ENCODE results near the gene IDI1.
"Not testable (repeated sequence)": the region's sequence is repeated elsewhere in the genome, so short reads cannot be mapped to it uniquely, and the experiment has no call there.

The IDI1 gene

DNA sequence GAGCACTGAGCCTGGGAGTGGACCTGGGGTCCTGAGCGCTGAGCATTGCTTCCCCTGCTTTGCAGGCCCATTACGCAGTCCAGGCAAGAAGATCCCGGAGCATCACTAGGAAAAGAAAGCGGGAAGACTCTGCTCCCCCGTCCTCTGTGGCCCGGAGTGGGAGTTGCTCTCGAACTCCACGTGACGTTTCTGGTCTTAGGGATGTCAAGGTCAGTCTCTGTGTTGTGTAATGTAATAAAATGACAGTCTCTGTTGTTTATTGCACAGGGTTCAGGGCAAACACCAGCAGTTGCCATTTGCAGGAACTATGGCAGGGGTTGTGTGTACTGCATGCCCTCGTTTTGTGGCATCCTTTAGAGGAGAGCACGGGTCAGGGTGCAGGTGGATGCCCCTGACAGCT is 33.2 kb downstream of the IDI1 start:
- Histone ChIP-seq H3K36me3 (ENCODE audit: low read depth) (peaks cover 64% of the 10 kb centered on the region), H3K27ac (ENCODE audit: poor library complexity, severe bottlenecking) (no peak overlapping the region), H3K9me3 (ENCODE audit: severe bottlenecking) (no peaks in the 10 kb centered on the region), H3K4me1 (ENCODE audit: insufficient read depth, poor library complexity, severe bottlenecking) (no peaks in the 10 kb centered on the region), H3K4me3 (ENCODE audit: severe bottlenecking) (no peak overlapping the region), H3K27me3 (ENCODE audit: insufficient read depth, poor library complexity, severe bottlenecking) (no peaks in the 10 kb centered on the region)
- no peak for TF ChIP-seq CTCF (IDR thresholded peaks at IDR 0.05; ENCODE audit: poor library complexity, severe bottlenecking)
- no peak for ATAC-seq (ENCODE audit: low read depth)
- DNase-seq (ENCODE audit: low spot score), result no peak

DNA sequence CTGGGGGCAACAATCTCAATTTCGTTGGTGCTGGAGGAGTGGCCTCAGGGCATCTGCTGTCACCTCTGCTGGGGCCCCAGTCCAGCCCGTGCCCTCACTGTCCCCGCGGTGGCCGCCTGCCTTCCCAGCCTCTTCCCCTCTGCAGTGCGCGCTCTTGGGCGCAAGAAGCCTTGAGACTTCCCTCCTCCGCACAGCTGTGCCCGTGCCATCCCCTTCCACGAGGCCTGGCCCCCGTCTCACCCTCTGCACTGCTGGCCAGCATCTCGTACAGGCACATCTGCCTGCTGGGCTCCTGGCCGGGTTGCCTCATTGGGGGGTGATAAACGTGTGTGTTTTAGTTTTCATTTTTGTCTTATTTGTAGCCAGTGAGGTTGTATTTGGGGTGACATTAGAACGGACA is 37.2 kb downstream of the IDI1 start:
- Histone ChIP-seq H3K4me1 (ENCODE audit: insufficient read depth, poor library complexity, severe bottlenecking) (no peaks in the 10 kb centered on the region), H3K9me3 (ENCODE audit: severe bottlenecking) (no peaks in the 10 kb centered on the region), H3K27ac (ENCODE audit: poor library complexity, severe bottlenecking) (no peak overlapping the region), H3K36me3 (ENCODE audit: low read depth) (peaks cover 78% of the 10 kb centered on the region), H3K27me3 (ENCODE audit: insufficient read depth, poor library complexity, severe bottlenecking) (no peaks in the 10 kb centered on the region), H3K4me3 (ENCODE audit: severe bottlenecking) (no peak overlapping the region)
- DNase-seq (ENCODE audit: low spot score), result no peak
- ATAC-seq (ENCODE audit: low read depth), result no peak
- no peak for TF ChIP-seq CTCF (IDR thresholded peaks at IDR 0.05; ENCODE audit: poor library complexity, severe bottlenecking)

DNA sequence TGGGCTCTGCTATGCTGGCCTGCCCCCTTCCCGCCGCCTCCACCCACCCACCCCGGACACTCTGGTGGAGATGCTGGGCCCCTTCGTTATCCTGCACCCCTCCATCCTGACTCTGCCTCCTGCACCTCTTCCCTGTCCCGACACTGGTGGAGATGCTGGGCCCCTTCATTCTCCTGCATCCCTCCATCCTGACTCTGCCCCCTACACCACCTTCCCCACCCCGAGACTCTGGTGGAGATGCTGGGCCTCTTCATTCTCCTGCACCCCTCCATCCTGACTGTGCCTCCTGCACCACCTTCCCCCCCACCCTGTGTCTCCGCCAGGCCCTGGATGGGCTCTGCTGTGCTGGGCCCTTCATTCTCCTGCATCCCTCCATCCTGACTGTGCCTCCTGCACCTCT is 38.2 kb downstream of the IDI1 start:
- Histone ChIP-seq H3K36me3 (ENCODE audit: low read depth) (peaks cover 82% of the 10 kb centered on the region), H3K4me3 (ENCODE audit: severe bottlenecking) (no peak overlapping the region), H3K27me3 (ENCODE audit: insufficient read depth, poor library complexity, severe bottlenecking) (no peaks in the 10 kb centered on the region), H3K27ac (ENCODE audit: poor library complexity, severe bottlenecking) (no peak overlapping the region), H3K9me3 (ENCODE audit: severe bottlenecking) (no peaks in the 10 kb centered on the region), H3K4me1 (ENCODE audit: insufficient read depth, poor library complexity, severe bottlenecking) (no peaks in the 10 kb centered on the region)
- TF ChIP-seq CTCF (IDR thresholded peaks at IDR 0.05; ENCODE audit: poor library complexity, severe bottlenecking), result no peak
- DNase-seq (ENCODE audit: low spot score) (no peak), ATAC-seq (ENCODE audit: low read depth) (no peak)

GRCh38 chr10:1009947-1010346 is 39.0 kb downstream of the IDI1 start:
- H3K36me3 ChIP-seq (ENCODE audit: low read depth), result peaks cover 88% of the 10 kb centered on the region
- not testable (repeated sequence) for H3K27me3 ChIP-seq (ENCODE audit: insufficient read depth, poor library complexity, severe bottlenecking); H3K27ac ChIP-seq (ENCODE audit: poor library complexity, severe bottlenecking)

DNA sequence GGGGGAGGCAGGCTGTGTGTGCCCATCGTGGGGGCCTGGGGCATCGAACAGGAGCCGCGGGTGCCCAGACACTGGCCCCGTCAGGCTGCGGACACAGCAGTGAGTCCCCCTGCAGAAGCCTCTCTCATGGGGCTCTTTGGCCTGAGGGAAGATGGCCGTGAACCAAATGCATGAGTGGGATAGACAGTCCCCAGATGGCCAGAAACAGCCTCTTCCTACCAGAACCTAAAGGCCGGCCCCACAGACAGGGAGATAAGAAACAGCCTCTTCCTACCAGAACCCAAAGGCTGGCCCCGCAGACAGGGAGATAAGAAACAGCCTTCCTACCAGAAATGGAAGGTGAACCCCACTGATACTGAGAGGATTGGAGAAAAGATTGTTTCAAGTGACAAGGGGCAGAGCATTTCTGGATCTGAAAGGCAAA is 39.8 kb downstream of the IDI1 start:
- Histone ChIP-seq H3K27ac (ENCODE audit: poor library complexity, severe bottlenecking) (no peak overlapping the region), H3K9me3 (ENCODE audit: severe bottlenecking) (no peaks in the 10 kb centered on the region), H3K27me3 (ENCODE audit: insufficient read depth, poor library complexity, severe bottlenecking) (no peaks in the 10 kb centered on the region), H3K36me3 (ENCODE audit: low read depth) (peaks cover 87% of the 10 kb centered on the region), H3K4me3 (ENCODE audit: severe bottlenecking) (no peak overlapping the region), H3K4me1 (ENCODE audit: insufficient read depth, poor library complexity, severe bottlenecking) (no peaks in the 10 kb centered on the region)
- DNase-seq (ENCODE audit: low spot score), result no peak
- no peak for TF ChIP-seq CTCF (IDR thresholded peaks at IDR 0.05; ENCODE audit: poor library complexity, severe bottlenecking)
- no peak for ATAC-seq (ENCODE audit: low read depth)

More at GRCh38 chr10:1009947-1010346, 39.0 kb downstream of the IDI1 start:
- not testable (repeated sequence) for DNase-seq (ENCODE audit: low spot score); ATAC-seq (ENCODE audit: low read depth); H3K4me3 ChIP-seq (ENCODE audit: severe bottlenecking); H3K4me1 ChIP-seq (ENCODE audit: insufficient read depth, poor library complexity, severe bottlenecking); H3K9me3 ChIP-seq (ENCODE audit: severe bottlenecking)

Data from RWPE2 (cell line).